ENCODE measurements around the gene HK1.
"Not testable (repeated sequence)": the region's sequence is repeated elsewhere in the genome, so short reads cannot be mapped to it uniquely, and the experiment has no call there.

The HK1 gene

GRCh38 chr10:69324583-69324982 lies 46.3 kb downstream of the HK1 start:
- peaks cover 27 to 35% of the 10 kb centered on the region in 2 donors for H3K4me1 ChIP-seq (ENCODE audit: control insufficient read depth in 2 of 2, insufficient read depth in 2 of 2, low read length in 2 of 2)
- H3K36me3 ChIP-seq (ENCODE audit: control insufficient read depth in 2 of 2, insufficient read depth in 2 of 2, low read length in 2 of 2), result no peaks in the 10 kb centered on the region
- H3K9ac ChIP-seq (ENCODE audit: low read depth in 1 of 2, low read length in 2 of 2), result no peak overlapping the region
- no peaks in the 10 kb centered on the region for H3K9me3 ChIP-seq (ENCODE audit: control insufficient read depth in 2 of 2, low read length in 2 of 2)
- H3K27me3 ChIP-seq (ENCODE audit: control insufficient read depth in 2 of 2, insufficient read depth in 2 of 2, low read length in 2 of 2), result no peaks in the 10 kb centered on the region
- H3K27ac ChIP-seq (ENCODE audit: low read depth in 2 of 2, low read length in 2 of 2), result no peak overlapping the region
- H3K4me3 ChIP-seq (ENCODE audit: low read length in 2 of 2), result no peak overlapping the region

- peak overlapping the region; percentile 34 to 61 for H3K27ac ChIP-seq (ENCODE audit: low read depth in 2 of 2, low read length in 2 of 2)
- H3K9me3 ChIP-seq (ENCODE audit: control insufficient read depth in 2 of 2, low read length in 2 of 2); H3K27me3 ChIP-seq (ENCODE audit: control insufficient read depth in 2 of 2, insufficient read depth in 2 of 2, low read length in 2 of 2); H3K4me3 ChIP-seq (ENCODE audit: low read length in 2 of 2); H3K36me3 ChIP-seq (ENCODE audit: control insufficient read depth in 2 of 2, insufficient read depth in 2 of 2, low read length in 2 of 2): not testable (repeated sequence)
- peaks cover 14 to 25% of the 10 kb centered on the region in 2 donors for H3K4me1 ChIP-seq (ENCODE audit: control insufficient read depth in 2 of 2, insufficient read depth in 2 of 2, low read length in 2 of 2)
- peak overlapping the region in 1 of 2 donors; percentile 49 for H3K9ac ChIP-seq (ENCODE audit: low read depth in 1 of 2, low read length in 2 of 2)
Measured at GRCh38 chr10:69325637-69326523, 47.6 kb downstream of the HK1 start.

- Histone ChIP-seq H3K9me3 (ENCODE audit: control insufficient read depth in 2 of 2, low read length in 2 of 2) (no peaks in the 10 kb centered on the region), H3K9ac (ENCODE audit: low read depth in 1 of 2, low read length in 2 of 2) (no peak overlapping the region), H3K4me1 (ENCODE audit: control insufficient read depth in 2 of 2, insufficient read depth in 2 of 2, low read length in 2 of 2) (peaks cover 14 to 27% of the 10 kb centered on the region in 2 donors), H3K36me3 (ENCODE audit: control insufficient read depth in 2 of 2, insufficient read depth in 2 of 2, low read length in 2 of 2) (peaks cover 0 to 3% of the 10 kb centered on the region in 2 donors), H3K4me3 (ENCODE audit: low read length in 2 of 2) (no peak overlapping the region), H3K27me3 (ENCODE audit: control insufficient read depth in 2 of 2, insufficient read depth in 2 of 2, low read length in 2 of 2) (no peaks in the 10 kb centered on the region), H3K27ac (ENCODE audit: low read depth in 2 of 2, low read length in 2 of 2) (peak overlapping the region; percentile 34 to 61)
Measured at GRCh38 chr10:69326692-69327091, 48.4 kb downstream of the HK1 start.

- no peaks in the 10 kb centered on the region for H3K27me3 ChIP-seq (ENCODE audit: control insufficient read depth in 2 of 2, insufficient read depth in 2 of 2, low read length in 2 of 2)
- peak overlapping the region; percentile 59 to 66 for H3K27ac ChIP-seq (ENCODE audit: low read depth in 2 of 2, low read length in 2 of 2)
- H3K4me3 ChIP-seq (ENCODE audit: low read length in 2 of 2), result peak overlapping the region; percentile 2 to 57
- peak overlapping the region in 1 of 2 donors; percentile 39 for H3K9ac ChIP-seq (ENCODE audit: low read depth in 1 of 2, low read length in 2 of 2)
- H3K4me1 ChIP-seq (ENCODE audit: control insufficient read depth in 2 of 2, insufficient read depth in 2 of 2, low read length in 2 of 2), result peaks cover 22 to 34% of the 10 kb centered on the region in 2 donors
- H3K9me3 ChIP-seq (ENCODE audit: control insufficient read depth in 2 of 2, low read length in 2 of 2), result no peaks in the 10 kb centered on the region
- H3K36me3 ChIP-seq (ENCODE audit: control insufficient read depth in 2 of 2, insufficient read depth in 2 of 2, low read length in 2 of 2), result peaks cover 0 to 3% of the 10 kb centered on the region in 2 donors
Measured at GRCh38 chr10:69327463-69328379, 49.4 kb downstream of the HK1 start.

- H3K9ac ChIP-seq (ENCODE audit: low read depth in 1 of 2, low read length in 2 of 2), result peak overlapping the region in 1 of 2 donors; percentile 39
- H3K9me3 ChIP-seq (ENCODE audit: control insufficient read depth in 2 of 2, low read length in 2 of 2), result no peaks in the 10 kb centered on the region
- H3K4me1 ChIP-seq (ENCODE audit: control insufficient read depth in 2 of 2, insufficient read depth in 2 of 2, low read length in 2 of 2), result peaks cover 25 to 39% of the 10 kb centered on the region in 2 donors
Measured at GRCh38 chr10:69328380-69328735, 50.1 kb downstream of the HK1 start.

GRCh38 chr10:69328888-69329287 lies 50.6 kb downstream of the HK1 start:
- H3K9ac ChIP-seq (ENCODE audit: low read depth in 1 of 2, low read length in 2 of 2); H3K4me3 ChIP-seq (ENCODE audit: low read length in 2 of 2); H3K36me3 ChIP-seq (ENCODE audit: control insufficient read depth in 2 of 2, insufficient read depth in 2 of 2, low read length in 2 of 2); H3K27me3 ChIP-seq (ENCODE audit: control insufficient read depth in 2 of 2, insufficient read depth in 2 of 2, low read length in 2 of 2); H3K27ac ChIP-seq (ENCODE audit: low read depth in 2 of 2, low read length in 2 of 2); H3K9me3 ChIP-seq (ENCODE audit: control insufficient read depth in 2 of 2, low read length in 2 of 2): not testable (repeated sequence)
- peaks cover 25 to 39% of the 10 kb centered on the region in 2 donors for H3K4me1 ChIP-seq (ENCODE audit: control insufficient read depth in 2 of 2, insufficient read depth in 2 of 2, low read length in 2 of 2)

More at GRCh38 chr10:69328380-69328735, 50.1 kb downstream of the HK1 start:
- peak overlapping the region; percentile 59 to 66 for H3K27ac ChIP-seq (ENCODE audit: low read depth in 2 of 2, low read length in 2 of 2)
- no peaks in the 10 kb centered on the region for H3K27me3 ChIP-seq (ENCODE audit: control insufficient read depth in 2 of 2, insufficient read depth in 2 of 2, low read length in 2 of 2)
- H3K4me3 ChIP-seq (ENCODE audit: low read length in 2 of 2), result peak overlapping the region; percentile 2 to 57
- peaks cover 0 to 3% of the 10 kb centered on the region in 2 donors for H3K36me3 ChIP-seq (ENCODE audit: control insufficient read depth in 2 of 2, insufficient read depth in 2 of 2, low read length in 2 of 2)

GRCh38 chr10:69329721-69330178 lies 51.5 kb downstream of the HK1 start:
- H3K4me3 ChIP-seq (ENCODE audit: low read length in 2 of 2), result no peak overlapping the region
- H3K27ac ChIP-seq (ENCODE audit: low read depth in 2 of 2, low read length in 2 of 2), result no peak overlapping the region
- H3K9me3 ChIP-seq (ENCODE audit: control insufficient read depth in 2 of 2, low read length in 2 of 2), result no peaks in the 10 kb centered on the region
- H3K4me1 ChIP-seq (ENCODE audit: control insufficient read depth in 2 of 2, insufficient read depth in 2 of 2, low read length in 2 of 2), result peaks cover 25 to 41% of the 10 kb centered on the region in 2 donors
- peaks cover 0 to 3% of the 10 kb centered on the region in 2 donors for H3K36me3 ChIP-seq (ENCODE audit: control insufficient read depth in 2 of 2, insufficient read depth in 2 of 2, low read length in 2 of 2)
- H3K27me3 ChIP-seq (ENCODE audit: control insufficient read depth in 2 of 2, insufficient read depth in 2 of 2, low read length in 2 of 2), result no peaks in the 10 kb centered on the region
- H3K9ac ChIP-seq (ENCODE audit: low read depth in 1 of 2, low read length in 2 of 2), result no peak overlapping the region

GRCh38 chr10:69331161-69331560 lies 52.9 kb downstream of the HK1 start:
- Histone ChIP-seq H3K4me3 (ENCODE audit: low read length in 2 of 2) (no peak overlapping the region), H3K27me3 (ENCODE audit: control insufficient read depth in 2 of 2, insufficient read depth in 2 of 2, low read length in 2 of 2) (no peaks in the 10 kb centered on the region), H3K4me1 (ENCODE audit: control insufficient read depth in 2 of 2, insufficient read depth in 2 of 2, low read length in 2 of 2) (peaks cover 25 to 46% of the 10 kb centered on the region in 2 donors), H3K36me3 (ENCODE audit: control insufficient read depth in 2 of 2, insufficient read depth in 2 of 2, low read length in 2 of 2) (peaks cover 0 to 3% of the 10 kb centered on the region in 2 donors), H3K27ac (ENCODE audit: low read depth in 2 of 2, low read length in 2 of 2) (no peak overlapping the region), H3K9me3 (ENCODE audit: control insufficient read depth in 2 of 2, low read length in 2 of 2) (no peaks in the 10 kb centered on the region), H3K9ac (ENCODE audit: low read depth in 1 of 2, low read length in 2 of 2) (no peak overlapping the region)

- Histone ChIP-seq H3K27ac (ENCODE audit: low read depth in 2 of 2, low read length in 2 of 2) (peak overlapping the region; percentile 49), H3K27me3 (ENCODE audit: control insufficient read depth in 2 of 2, insufficient read depth in 2 of 2, low read length in 2 of 2) (no peaks in the 10 kb centered on the region), H3K4me1 (ENCODE audit: control insufficient read depth in 2 of 2, insufficient read depth in 2 of 2, low read length in 2 of 2) (peaks cover 23 to 39% of the 10 kb centered on the region in 2 donors), H3K4me3 (ENCODE audit: low read length in 2 of 2) (no peak overlapping the region), H3K9ac (ENCODE audit: low read depth in 1 of 2, low read length in 2 of 2) (peak overlapping the region in 1 of 2 donors; percentile 13), H3K9me3 (ENCODE audit: control insufficient read depth in 2 of 2, low read length in 2 of 2) (no peaks in the 10 kb centered on the region), H3K36me3 (ENCODE audit: control insufficient read depth in 2 of 2, insufficient read depth in 2 of 2, low read length in 2 of 2) (peaks cover 0 to 3% of the 10 kb centered on the region in 2 donors)
Measured at GRCh38 chr10:69332278-69333010, 54.1 kb downstream of the HK1 start.
